ENCODE measurements around the gene OR4D2. TPM values are rescaled to one million over a fixed set of nuclear protein-coding genes. Genes with fewer than 3 reads are reported as not detected.
"Not testable (repeated sequence)": the region's sequence is repeated elsewhere in the genome, so short reads cannot be mapped to it uniquely, and the experiment has no call there.

The OR4D2 gene
- total RNA-seq, 3 donors from 2014 or later, result not detected

DNA sequence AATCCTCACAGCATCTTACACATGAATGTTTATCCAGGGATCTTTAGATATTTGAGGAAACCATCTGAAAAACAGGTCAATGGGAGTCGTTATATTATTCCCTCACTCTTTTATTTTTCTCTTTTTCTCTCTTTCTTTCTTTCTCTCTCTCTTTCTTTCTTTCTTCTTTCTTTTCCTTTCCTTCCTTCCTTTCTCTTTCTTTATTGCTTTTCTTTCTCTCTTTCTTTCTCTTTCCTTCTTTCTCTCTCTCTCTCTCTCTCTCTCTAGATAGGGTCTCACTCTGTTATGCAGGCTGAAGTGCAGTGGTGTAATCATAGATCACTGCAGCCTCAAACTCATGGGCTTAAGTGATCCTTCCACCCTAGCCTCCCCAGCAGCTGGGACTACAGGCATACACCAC lies 38.9 kb upstream of the OR4D2 start:
- no peaks in the 10 kb centered on the region for H3K4me1 ChIP-seq
- intact Hi-C loops (cut with DNase I; ENCODE audit: low total_unique reads), result no loop called here
- H3K9me3 ChIP-seq, result no peaks in the 10 kb centered on the region
- no peaks in the 10 kb centered on the region for H3K36me3 ChIP-seq
- H3K27ac ChIP-seq, result no peak overlapping the region
- TF ChIP-seq POLR2A (IDR thresholded peaks at IDR 0.05) (no peak), POLR2AphosphoS5 (IDR thresholded peaks at IDR 0.05) (no peak)
- TF ChIP-seq, protein P1, sequence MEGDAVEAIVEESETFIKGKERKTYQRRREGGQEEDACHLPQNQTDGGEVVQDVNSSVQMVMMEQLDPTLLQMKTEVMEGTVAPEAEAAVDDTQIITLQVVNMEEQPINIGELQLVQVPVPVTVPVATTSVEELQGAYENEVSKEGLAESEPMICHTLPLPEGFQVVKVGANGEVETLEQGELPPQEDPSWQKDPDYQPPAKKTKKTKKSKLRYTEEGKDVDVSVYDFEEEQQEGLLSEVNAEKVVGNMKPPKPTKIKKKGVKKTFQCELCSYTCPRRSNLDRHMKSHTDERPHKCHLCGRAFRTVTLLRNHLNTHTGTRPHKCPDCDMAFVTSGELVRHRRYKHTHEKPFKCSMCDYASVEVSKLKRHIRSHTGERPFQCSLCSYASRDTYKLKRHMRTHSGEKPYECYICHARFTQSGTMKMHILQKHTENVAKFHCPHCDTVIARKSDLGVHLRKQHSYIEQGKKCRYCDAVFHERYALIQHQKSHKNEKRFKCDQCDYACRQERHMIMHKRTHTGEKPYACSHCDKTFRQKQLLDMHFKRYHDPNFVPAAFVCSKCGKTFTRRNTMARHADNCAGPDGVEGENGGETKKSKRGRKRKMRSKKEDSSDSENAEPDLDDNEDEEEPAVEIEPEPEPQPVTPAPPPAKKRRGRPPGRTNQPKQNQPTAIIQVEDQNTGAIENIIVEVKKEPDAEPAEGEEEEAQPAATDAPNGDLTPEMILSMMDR (IDR thresholded peaks at IDR 0.05), result no peak
- no peak for DNase-seq (ENCODE audit: low spot score in 2 of 2)
- no peak overlapping the region for H3K4me3 ChIP-seq
- H3K27me3 ChIP-seq, result no peaks in the 10 kb centered on the region

DNA sequence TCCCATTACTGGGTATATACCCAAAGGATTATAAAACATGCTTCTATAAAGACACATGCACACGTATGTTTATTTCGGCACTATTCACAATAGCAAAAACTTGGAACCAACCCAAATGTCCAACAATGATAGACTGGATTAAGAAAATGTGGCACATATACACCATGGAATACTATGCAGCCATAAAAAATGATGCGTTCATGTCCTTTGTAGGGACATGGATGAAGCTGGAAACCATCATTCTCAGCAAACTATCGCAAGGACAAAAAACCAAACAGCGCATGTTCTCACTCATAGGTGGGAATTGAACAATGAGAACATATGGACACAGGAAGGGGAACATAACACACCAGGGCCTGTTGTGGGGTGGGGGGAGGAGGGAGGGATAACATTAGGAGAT lies 34.1 kb upstream of the OR4D2 start:
- intact Hi-C loops (cut with DNase I; ENCODE audit: low total_unique reads); DNase-seq (ENCODE audit: low spot score in 2 of 2); H3K27me3 ChIP-seq; H3K4me3 ChIP-seq; H3K4me1 ChIP-seq; H3K36me3 ChIP-seq; H3K27ac ChIP-seq: not testable (repeated sequence)
- H3K9me3 ChIP-seq, result peaks cover 0 to 10% of the 10 kb centered on the region in 2 donors

DNA sequence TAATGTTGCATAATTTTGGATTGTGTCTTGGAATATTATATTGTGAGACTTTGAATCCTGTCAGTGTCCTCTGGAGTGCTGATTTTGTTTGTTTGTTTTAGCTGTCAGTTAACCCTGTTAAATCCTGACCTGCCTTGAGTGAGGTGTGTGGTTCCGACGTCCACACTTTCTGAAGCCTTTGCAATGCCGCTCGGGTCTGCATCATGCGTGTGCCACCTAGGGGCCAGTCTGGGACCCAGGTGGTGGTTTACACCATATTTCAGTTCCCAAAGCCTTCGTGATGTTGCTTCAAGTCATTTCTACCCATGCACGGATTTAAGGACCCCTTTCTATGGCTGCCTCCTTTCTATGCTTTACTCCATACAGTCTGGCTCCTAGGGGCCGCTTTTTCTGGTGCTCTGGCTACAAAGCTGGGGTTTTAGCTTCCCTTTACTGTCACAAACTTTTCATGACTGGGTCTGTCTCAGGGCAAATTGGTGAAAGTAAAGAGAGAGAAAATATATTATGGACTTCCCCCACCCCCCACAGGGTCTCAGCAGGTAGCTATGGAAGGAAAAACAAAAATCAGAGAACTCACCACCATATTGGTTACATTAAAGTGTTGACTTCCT lies 30.0 kb upstream of the OR4D2 start:
- no peak for DNase-seq (ENCODE audit: low spot score in 2 of 2)
- intact Hi-C loops (cut with DNase I; ENCODE audit: low total_unique reads), result no loop called here

DNA sequence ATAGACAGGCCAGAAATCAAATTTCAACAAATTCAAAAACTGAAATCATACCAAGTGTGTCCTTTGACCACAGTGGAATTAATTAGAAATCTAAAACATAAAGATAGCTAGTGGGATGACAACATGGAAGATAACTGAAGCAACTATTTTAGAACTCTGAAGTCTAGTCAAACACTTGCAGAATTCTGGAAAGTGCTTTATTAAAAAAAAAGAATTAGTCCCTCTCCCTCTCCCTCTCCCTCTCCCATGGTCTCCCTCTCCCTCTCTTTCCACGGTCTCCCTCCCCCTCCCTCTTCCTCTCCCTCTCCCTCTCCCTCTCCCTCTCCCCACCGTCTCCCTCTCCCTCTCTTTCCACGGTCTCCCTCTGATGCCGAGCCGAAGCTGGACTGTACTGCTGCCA lies 25.3 kb upstream of the OR4D2 start:
- no peak for DNase-seq (ENCODE audit: low spot score in 2 of 2)
- Histone ChIP-seq H3K9me3 (peaks cover 13 to 32% of the 10 kb centered on the region in 2 donors), H3K27ac (no peak overlapping the region), H3K4me1 (no peaks in the 10 kb centered on the region), H3K27me3 (peaks cover 0 to 4% of the 10 kb centered on the region in 2 donors), H3K36me3 (no peaks in the 10 kb centered on the region), H3K4me3 (no peak overlapping the region)
- TF ChIP-seq POLR2A (IDR thresholded peaks at IDR 0.05) (no peak), POLR2AphosphoS5 (IDR thresholded peaks at IDR 0.05) (no peak)
- TF ChIP-seq, protein P1 (IDR thresholded peaks at IDR 0.05), result no peak
- intact Hi-C loops (cut with DNase I; ENCODE audit: low total_unique reads), result no loop called here

More for the DNA sequence above, 30.0 kb upstream of the OR4D2 start:
- H3K4me3 ChIP-seq, result no peak overlapping the region
- no peak for TF ChIP-seq POLR2A (IDR thresholded peaks at IDR 0.05)
- TF ChIP-seq, protein P1 (IDR thresholded peaks at IDR 0.05), result no peak
- no peak for TF ChIP-seq POLR2AphosphoS5 (IDR thresholded peaks at IDR 0.05)
- H3K27me3 ChIP-seq, result peaks cover 0 to 9% of the 10 kb centered on the region in 2 donors
- H3K27ac ChIP-seq, result no peak overlapping the region
- no peaks in the 10 kb centered on the region for H3K36me3 ChIP-seq
- peaks cover 0 to 10% of the 10 kb centered on the region in 2 donors for H3K9me3 ChIP-seq
- H3K4me1 ChIP-seq, result no peaks in the 10 kb centered on the region

DNA sequence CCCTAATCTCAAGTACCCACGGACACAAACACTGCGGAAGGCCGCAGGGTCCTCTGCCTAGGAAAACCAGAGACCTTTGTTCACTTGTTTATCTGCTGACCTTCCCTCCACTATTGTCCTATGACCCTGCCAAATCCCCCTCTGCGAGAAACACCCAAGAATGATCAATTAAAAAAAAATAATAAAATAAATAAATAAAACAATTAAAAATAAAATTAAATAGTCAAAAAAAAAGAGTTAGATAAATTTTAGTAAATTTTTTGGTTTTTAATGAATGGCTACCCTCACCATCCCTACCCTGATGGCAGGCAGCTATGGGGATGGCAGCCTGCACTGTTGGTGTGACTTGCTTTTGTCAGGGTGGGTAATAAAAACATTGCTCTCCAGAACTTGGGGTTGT lies 23.4 kb upstream of the OR4D2 start:
- H3K27me3 ChIP-seq; H3K4me3 ChIP-seq; H3K36me3 ChIP-seq; DNase-seq (ENCODE audit: low spot score in 2 of 2); H3K4me1 ChIP-seq; intact Hi-C loops (cut with DNase I; ENCODE audit: low total_unique reads); H3K27ac ChIP-seq: not testable (repeated sequence)
- peaks cover 13 to 32% of the 10 kb centered on the region in 2 donors for H3K9me3 ChIP-seq

DNA sequence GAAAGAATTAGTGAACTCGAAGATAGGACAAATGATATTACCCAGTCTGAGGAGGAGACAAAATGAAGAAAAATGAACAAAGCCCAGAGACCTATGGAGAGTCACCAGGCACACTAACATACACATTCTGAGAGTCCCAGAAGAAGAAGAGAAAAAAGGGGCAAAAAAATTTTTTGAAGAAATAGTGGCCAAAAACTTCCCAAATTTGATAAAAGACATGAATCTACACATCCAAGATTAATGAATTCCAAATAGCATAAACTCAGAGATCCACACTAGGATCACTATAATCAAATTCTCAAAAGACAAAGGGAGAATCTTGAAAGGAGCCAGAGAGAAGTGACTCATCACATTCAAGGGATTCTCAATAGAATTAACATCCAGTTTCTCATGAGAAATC lies 22.0 kb upstream of the OR4D2 start:
- Histone ChIP-seq H3K27ac (no peak overlapping the region), H3K36me3 (no peaks in the 10 kb centered on the region), H3K9me3 (peaks cover 13 to 32% of the 10 kb centered on the region in 2 donors), H3K4me1 (no peaks in the 10 kb centered on the region), H3K4me3 (no peak overlapping the region), H3K27me3 (peaks cover 0 to 10% of the 10 kb centered on the region in 2 donors)
- intact Hi-C loops (cut with DNase I; ENCODE audit: low total_unique reads), result no loop called here
- no peak for DNase-seq (ENCODE audit: low spot score in 2 of 2)
- TF ChIP-seq POLR2AphosphoS5 (IDR thresholded peaks at IDR 0.05) (no peak), POLR2A (IDR thresholded peaks at IDR 0.05) (no peak)
- TF ChIP-seq, protein P1 (IDR thresholded peaks at IDR 0.05), result no peak
